ENCODE data around the gene LRRC28.

GRCh38 chr15:99412082-99412481 is 160.8 kb downstream of the LRRC28 start:
- TF ChIP-seq, protein P1, sequence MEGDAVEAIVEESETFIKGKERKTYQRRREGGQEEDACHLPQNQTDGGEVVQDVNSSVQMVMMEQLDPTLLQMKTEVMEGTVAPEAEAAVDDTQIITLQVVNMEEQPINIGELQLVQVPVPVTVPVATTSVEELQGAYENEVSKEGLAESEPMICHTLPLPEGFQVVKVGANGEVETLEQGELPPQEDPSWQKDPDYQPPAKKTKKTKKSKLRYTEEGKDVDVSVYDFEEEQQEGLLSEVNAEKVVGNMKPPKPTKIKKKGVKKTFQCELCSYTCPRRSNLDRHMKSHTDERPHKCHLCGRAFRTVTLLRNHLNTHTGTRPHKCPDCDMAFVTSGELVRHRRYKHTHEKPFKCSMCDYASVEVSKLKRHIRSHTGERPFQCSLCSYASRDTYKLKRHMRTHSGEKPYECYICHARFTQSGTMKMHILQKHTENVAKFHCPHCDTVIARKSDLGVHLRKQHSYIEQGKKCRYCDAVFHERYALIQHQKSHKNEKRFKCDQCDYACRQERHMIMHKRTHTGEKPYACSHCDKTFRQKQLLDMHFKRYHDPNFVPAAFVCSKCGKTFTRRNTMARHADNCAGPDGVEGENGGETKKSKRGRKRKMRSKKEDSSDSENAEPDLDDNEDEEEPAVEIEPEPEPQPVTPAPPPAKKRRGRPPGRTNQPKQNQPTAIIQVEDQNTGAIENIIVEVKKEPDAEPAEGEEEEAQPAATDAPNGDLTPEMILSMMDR (IDR thresholded peaks at IDR 0.05), result no peak
- no peak for TF ChIP-seq POLR2A (IDR thresholded peaks at IDR 0.05)

Data from breast epithelium (tissue), 3 donors.